CD4-positive, alpha-beta T cell (primary cell): ENCODE results near the gene PLEKHG3. TPM values are rescaled to one million over a fixed set of nuclear protein-coding genes. Genes with fewer than 3 reads are reported as not detected.

Experiments
- ATAC-seq: fragments of 200-7000 bp; cut with Tn5 transposase; one replicate; pipeline ENCODE4 v1.10.0; 2022; ENCODE audit warnings: mild to moderate bottlenecking; ENCODE audit not compliant: poor library complexity
- CTCF ChIA-PET: fragments of 350-600 bp; sonication (Branson Sonifier 250); formaldehyde crosslinking; loops from one replicate; lab custom pipeline; 2021; ENCODE audit warnings: antibody characterized with exemption, inconsistent platforms; lab: Charles Lee
- POLR2A ChIA-PET: fragments of 350-600 bp; sonication (Branson Sonifier 250); formaldehyde crosslinking; loops from one replicate; lab custom pipeline; 2021; ENCODE audit warnings: antibody characterized with exemption, inconsistent platforms; lab: Charles Lee
- DNase-seq, 14 experiments: peaks; one replicate each; pipeline ENCODE4 v3.0.0-alpha.2; 2013 to 2020; ENCODE audit warnings: mixed read lengths in 2 of 14
- H3K27ac ChIP-seq, 2 donors: one replicate each; pipeline versions ENCODE4 v1.5.1 to v1.7.0; 2013; ENCODE audit warnings: low read length in 2 of 2, low read depth in 1 of 2, mild to moderate bottlenecking in 1 of 2
- H3K27me3 ChIP-seq, 2 experiments: 1 replicate in 1 of 2; 2 replicates in 1 of 2; pipeline versions ENCODE4 v1.6.1 to v1.7.0; 2013; ENCODE audit warnings: low read length in 2 of 2, control low read depth in 1 of 2, mild to moderate bottlenecking in 1 of 2, moderate library complexity in 1 of 2; ENCODE audit not compliant: insufficient read depth in 2 of 2, control insufficient read depth in 1 of 2
- H3K36me3 ChIP-seq: one replicate; pipeline ENCODE4 v1.6.1; 2013; ENCODE audit warnings: low read length, control low read depth; ENCODE audit not compliant: insufficient read depth
- H3K4me1 ChIP-seq: one replicate; pipeline ENCODE4 v1.6.1; 2013; ENCODE audit warnings: low read length, control low read depth; ENCODE audit not compliant: insufficient read depth
- H3K4me3 ChIP-seq: one replicate; pipeline ENCODE4 v1.5.1; 2013; ENCODE audit warnings: mild to moderate bottlenecking, low read length, moderate library complexity
- H3K9me3 ChIP-seq, 2 experiments: 1 replicate in 1 of 2; 2 replicates in 1 of 2; pipeline versions ENCODE4 v1.6.1 to v1.7.0; 2013; ENCODE audit warnings: low read length in 2 of 2, mild to moderate bottlenecking in 2 of 2, control low read depth in 1 of 2, moderate library complexity in 1 of 2; ENCODE audit not compliant: control insufficient read depth in 1 of 2, insufficient read depth in 1 of 2
- H3K27ac Mint-ChIP-seq: one replicate; pipeline ENCODE4 v1.8.0; 2020; ENCODE audit warnings: mixed read lengths
- H3K27me3 Mint-ChIP-seq: one replicate; pipeline ENCODE4 v1.8.0; 2021; ENCODE audit warnings: mixed read lengths
- H3K36me3 Mint-ChIP-seq: one replicate; pipeline ENCODE4 v1.8.0; 2021; ENCODE audit warnings: low read depth, mixed read lengths
- H3K4me1 Mint-ChIP-seq: one replicate; pipeline ENCODE4 v1.8.0; 2021; ENCODE audit warnings: low read depth, mixed read lengths
- H3K4me3 Mint-ChIP-seq: one replicate; pipeline ENCODE4 v1.8.0; 2020; ENCODE audit warnings: mild to moderate bottlenecking, mixed read lengths
- H3K9me3 Mint-ChIP-seq: one replicate; pipeline ENCODE4 v1.8.0; 2020; ENCODE audit warnings: mixed read lengths
- intact Hi-C, 2 experiments: fragments of 100-400 bp; cut with DNase I in 1 of 2; cut with micrococcal nuclease in 1 of 2; formaldehyde crosslinking; loops; one replicate each; pipeline versions ENCODE4 v1.15.1 to v1.9.0; 2023 to 2025; cut with DNase I, micrococcal nuclease
- microRNA-seq: library from miRNA; unstranded; fragments of <30 nt; microRNA quantifications from one replicate; pipeline ENCODE4 v1.2.0, GENCODE V29; 2021; ENCODE audit warnings: borderline microRNAs expressed, borderline replicate concordance
- total RNA-seq, 174 experiments: library from RNA in 2 of 174; stranded (reverse) in 2 of 174; gene quantifications; one replicate each; pipeline ENCODE4 v1.2.3 and lab custom pipeline; 2021 to 2026
- TF ChIP-seq, protein P1 (sequence below): fragments of 200-600 bp; IDR thresholded peaks from one replicate; pipeline ENCODE4 v1.8.0; 2022; ENCODE audit warnings: antibody characterized with exemption, mild to moderate bottlenecking

The PLEKHG3 gene
- total RNA-seq, 2 experiments from 2014 or later = 12.1 to 13.3 TPM

GRCh38 chr14:64795921-64796320, 91.7 kb downstream of the PLEKHG3 start:
- ChIA-PET CTCF (no interaction called here), POLR2A (no interaction called here)
- Mint-ChIP-seq H3K27ac (no peak overlapping the region), H3K36me3 (no peaks in the 10 kb centered on the region), H3K9me3 (no peaks in the 10 kb centered on the region), H3K4me1 (no peaks in the 10 kb centered on the region), H3K27me3 (no peaks in the 10 kb centered on the region), H3K4me3 (no peak overlapping the region)
- Histone ChIP-seq H3K4me3 (no peak overlapping the region), H3K9me3 (no peaks in the 10 kb centered on the region), H3K27ac (no peak overlapping the region), H3K4me1 (no peaks in the 10 kb centered on the region), H3K27me3 (no peaks in the 10 kb centered on the region), H3K36me3 (no peaks in the 10 kb centered on the region)
- ATAC-seq (no peak), DNase-seq (no peak)
- intact Hi-C loops = no loop called here
- TF ChIP-seq, protein P1, sequence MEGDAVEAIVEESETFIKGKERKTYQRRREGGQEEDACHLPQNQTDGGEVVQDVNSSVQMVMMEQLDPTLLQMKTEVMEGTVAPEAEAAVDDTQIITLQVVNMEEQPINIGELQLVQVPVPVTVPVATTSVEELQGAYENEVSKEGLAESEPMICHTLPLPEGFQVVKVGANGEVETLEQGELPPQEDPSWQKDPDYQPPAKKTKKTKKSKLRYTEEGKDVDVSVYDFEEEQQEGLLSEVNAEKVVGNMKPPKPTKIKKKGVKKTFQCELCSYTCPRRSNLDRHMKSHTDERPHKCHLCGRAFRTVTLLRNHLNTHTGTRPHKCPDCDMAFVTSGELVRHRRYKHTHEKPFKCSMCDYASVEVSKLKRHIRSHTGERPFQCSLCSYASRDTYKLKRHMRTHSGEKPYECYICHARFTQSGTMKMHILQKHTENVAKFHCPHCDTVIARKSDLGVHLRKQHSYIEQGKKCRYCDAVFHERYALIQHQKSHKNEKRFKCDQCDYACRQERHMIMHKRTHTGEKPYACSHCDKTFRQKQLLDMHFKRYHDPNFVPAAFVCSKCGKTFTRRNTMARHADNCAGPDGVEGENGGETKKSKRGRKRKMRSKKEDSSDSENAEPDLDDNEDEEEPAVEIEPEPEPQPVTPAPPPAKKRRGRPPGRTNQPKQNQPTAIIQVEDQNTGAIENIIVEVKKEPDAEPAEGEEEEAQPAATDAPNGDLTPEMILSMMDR = no peak

DNA sequence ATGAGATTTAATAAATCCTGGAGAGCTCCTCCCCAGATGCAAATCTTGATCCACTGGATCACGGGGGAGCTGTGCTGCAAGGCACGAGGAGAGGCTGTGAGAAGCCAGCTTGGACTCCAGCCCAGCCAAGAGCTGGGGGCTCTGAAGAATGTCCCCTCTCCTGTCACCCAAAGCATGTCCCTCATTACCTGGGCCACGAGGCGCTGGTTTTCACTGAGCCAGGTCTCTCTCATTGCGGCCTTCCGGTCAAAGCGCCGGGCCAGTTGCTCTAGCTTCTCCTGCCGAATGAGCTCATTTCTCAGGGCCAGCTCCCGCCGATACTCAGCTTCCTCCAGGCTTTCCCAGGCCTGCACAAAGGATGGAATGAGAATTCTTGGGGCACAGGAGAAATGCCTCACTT, 92.1 kb downstream of the PLEKHG3 start:
- ChIA-PET CTCF (no interaction called here), POLR2A (no interaction called here)
- H3K4me1 ChIP-seq = no peaks in the 10 kb centered on the region
- H3K27ac ChIP-seq = no peak overlapping the region
- TF ChIP-seq, protein P1 = no peak
- no peaks in the 10 kb centered on the region for H3K36me3 Mint-ChIP-seq
- DNase-seq (no peak), ATAC-seq (no peak)
- H3K4me3 ChIP-seq = no peak overlapping the region
- H3K36me3 ChIP-seq = no peaks in the 10 kb centered on the region
- no peaks in the 10 kb centered on the region for H3K4me1 Mint-ChIP-seq
- H3K9me3 ChIP-seq = no peaks in the 10 kb centered on the region
- intact Hi-C loops = no loop called here
- no peaks in the 10 kb centered on the region for H3K9me3 Mint-ChIP-seq
- no peak overlapping the region for H3K4me3 Mint-ChIP-seq
- no peaks in the 10 kb centered on the region for H3K27me3 Mint-ChIP-seq
- H3K27ac Mint-ChIP-seq = no peak overlapping the region
- no peaks in the 10 kb centered on the region for H3K27me3 ChIP-seq

DNA sequence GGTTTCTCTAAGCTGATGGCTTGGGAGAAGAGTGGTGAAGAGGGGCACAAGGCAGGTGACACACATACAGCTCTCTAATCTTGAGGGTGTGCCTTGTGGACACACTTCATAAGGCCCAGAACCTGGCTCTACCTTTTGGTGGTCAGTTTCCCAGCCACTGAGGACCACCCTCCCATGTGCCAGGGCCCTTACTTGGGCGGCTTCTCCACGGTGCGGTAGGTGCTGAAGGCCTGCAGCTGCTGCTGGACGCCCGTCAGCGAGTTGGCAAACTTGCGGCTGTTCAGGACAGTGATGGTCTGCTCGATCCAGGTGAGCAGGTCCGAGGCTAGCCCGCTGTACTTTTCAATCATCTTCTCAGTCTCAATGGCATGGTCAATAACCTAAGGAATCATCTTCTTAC, 95.3 kb downstream of the PLEKHG3 start:
- H3K27me3 ChIP-seq = no peaks in the 10 kb centered on the region
- no peak overlapping the region for H3K27ac Mint-ChIP-seq
- H3K27ac ChIP-seq = no peak overlapping the region
- ChIA-PET POLR2A (no interaction called here), CTCF (no interaction called here)
- intact Hi-C loops = no loop called here
- no peaks in the 10 kb centered on the region for H3K36me3 ChIP-seq
- no peaks in the 10 kb centered on the region for H3K4me1 ChIP-seq
- H3K9me3 Mint-ChIP-seq = no peaks in the 10 kb centered on the region
- H3K4me1 Mint-ChIP-seq = no peaks in the 10 kb centered on the region
- no peak overlapping the region for H3K4me3 Mint-ChIP-seq
- DNase-seq (no peak), ATAC-seq (no peak)
- no peaks in the 10 kb centered on the region for H3K27me3 Mint-ChIP-seq
- H3K36me3 Mint-ChIP-seq = no peaks in the 10 kb centered on the region
- TF ChIP-seq, protein P1 = no peak
- no peaks in the 10 kb centered on the region for H3K9me3 ChIP-seq
- no peak overlapping the region for H3K4me3 ChIP-seq

Small RNA genes within 50 kb of the gene (microRNA-seq; reads per million reads assigned to microRNA genes)
- gene MIR7855 = not detected

Other genes starting within 250 kb of the PLEKHG3 start
- gene AKAP5, start 238.9 kb upstream of the PLEKHG3 start, total RNA-seq = under 1 TPM; 0.49 to 0.50 TPM
- gene ZBTB25, start 200.6 kb upstream of the PLEKHG3 start, total RNA-seq = 10 to 100 TPM; 56.8 to 58.1 TPM
- gene ZBTB1, start 199.7 kb upstream of the PLEKHG3 start, total RNA-seq = 100 to 1,000 TPM; 146 to 147 TPM
- gene HSPA2, start 163.7 kb upstream of the PLEKHG3 start, total RNA-seq = 1 to 10 TPM; 1.5 to 1.9 TPM
- gene PPP1R36, start 154.5 kb upstream of the PLEKHG3 start, total RNA-seq = not detected
- gene SPTB, start 175.5 kb downstream of the PLEKHG3 start, total RNA-seq = under 1 TPM; 0.03 to 0.08 TPM
- gene CHURC1, start 210.0 kb downstream of the PLEKHG3 start, total RNA-seq = 10 to 100 TPM; 50.1 to 54.0 TPM
- not detected for gene GPX2, start 238.3 kb downstream of the PLEKHG3 start, total RNA-seq